Left lung (tissue), 10 donors: Measurements from ENCODE around the gene LTF. TPM values are rescaled to one million over a fixed set of nuclear protein-coding genes. Genes with fewer than 3 reads are reported as not detected.
A peak's percentile ranks its signal among the peaks of the same experiment; 100 is the strongest.

Source experiments
- ATAC-seq: fragments of 200-7000 bp; cut with Tn5 transposase; one replicate; pipeline ENCODE4 v1.9.1; 2020; ENCODE audit warnings: moderate library complexity
- DNase-seq, 4 donors: peaks; one replicate each; pipeline ENCODE4 v3.0.0-alpha.2; 2013 to 2020
- H3K27ac ChIP-seq, 2 donors: fragments of 200-600 bp; sonication (generic) in 1 of 2; one replicate each; pipeline versions ENCODE4 v1.5.0 to v1.8.0; 2020 to 2021
- H3K27me3 ChIP-seq, 2 donors: fragments of 200-600 bp; sonication (generic) in 1 of 2; one replicate each; pipeline versions ENCODE4 v1.5.0 to v1.8.0; 2020 to 2021
- H3K36me3 ChIP-seq, 2 donors: fragments of 200-600 bp; sonication (generic) in 1 of 2; one replicate each; pipeline versions ENCODE4 v1.5.0 to v1.8.0; 2020 to 2021
- H3K4me1 ChIP-seq, 2 donors: fragments of 200-600 bp; one replicate each; pipeline ENCODE4 v1.8.0; 2021
- H3K4me3 ChIP-seq, 2 donors: fragments of 200-600 bp; sonication (generic) in 1 of 2; one replicate each; pipeline versions ENCODE4 v1.5.0 to v1.8.0; 2020 to 2021; ENCODE audit warnings: mild to moderate bottlenecking in 1 of 2
- H3K9me3 ChIP-seq, 2 donors: fragments of 200-600 bp; sonication (generic) in 1 of 2; one replicate each; pipeline versions ENCODE4 v1.5.0 to v1.8.0; 2020 to 2021
- CTCF ChIP-seq, 2 donors: fragments of 200-600 bp; sonication (generic) in 1 of 2; IDR thresholded peaks; one replicate each; pipeline versions ENCODE4 v1.5.0 to v1.8.0; 2021; ENCODE audit warnings: antibody characterized with exemption in 2 of 2
- intact Hi-C, 2 donors: fragments of 100-400 bp; cut with DNase I; formaldehyde crosslinking; loops; one replicate each; pipeline versions ENCODE4 v1.11.2 to v1.14.2; 2022
- polyA plus RNA-seq, 6 donors: library from polyadenylated mRNA; unstranded; fragments of 120-200 nt; gene quantifications; one replicate each; pipeline ENCODE4 v1.2.1, GENCODE V29; 2013; ENCODE audit not compliant: insufficient read length in 6 of 6
- total RNA-seq, 2 donors: library from RNA; stranded (reverse); fragmentation: NEBNext Ultra II Directional; extraction: Animal tissue kit (Norgen Biotek cat#: 25700); gene quantifications; one replicate each; pipeline ENCODE4 v1.2.1, GENCODE V29; 2021
- donor health status: DM: no; HTN: yes; CAD: no.
- donor health status: DM: no; HTN: no; CAD: no.

The LTF gene
- total and polyA plus RNA-seq, 8 donors, result 2.3 to 113 (median 5.5) TPM

GRCh38 chr3:46411271-46411670 lies 53.4 kb downstream of the LTF start:
- H3K27ac ChIP-seq, result peak overlapping the region in 1 of 2 donors; percentile 40
- TF ChIP-seq CTCF (IDR thresholded peaks at IDR 0.05), result no peak
- ATAC-seq (no peak), DNase-seq (no peak)
- H3K36me3 ChIP-seq, result peaks cover 0 to 20% of the 10 kb centered on the region in 2 donors
- peaks cover 6 to 81% of the 10 kb centered on the region in 2 donors for H3K4me1 ChIP-seq
- peak overlapping the region in 1 of 2 donors; percentile 57 for H3K4me3 ChIP-seq
- no peaks in the 10 kb centered on the region for H3K27me3 ChIP-seq
- H3K9me3 ChIP-seq, result no peaks in the 10 kb centered on the region
- intact Hi-C loops, result no loop called here

- Histone ChIP-seq H3K4me1 (peaks cover 11 to 85% of the 10 kb centered on the region in 2 donors), H3K9me3 (no peaks in the 10 kb centered on the region), H3K36me3 (peaks cover 0 to 20% of the 10 kb centered on the region in 2 donors), H3K27ac (peak overlapping the region in 1 of 2 donors; percentile 40), H3K4me3 (peak overlapping the region in 1 of 2 donors; percentile 57), H3K27me3 (no peaks in the 10 kb centered on the region)
- DNase-seq, result no peak
- no peak for ATAC-seq
- intact Hi-C loops, result no loop called here
- TF ChIP-seq CTCF (IDR thresholded peaks at IDR 0.05), result no peak
These were observed 54.0 kb downstream of the LTF start for GRCh38 chr3:46410669-46411068.

GRCh38 chr3:46409739-46410489 lies 54.8 kb downstream of the LTF start:
- TF ChIP-seq CTCF (IDR thresholded peaks at IDR 0.05), result no peak
- Histone ChIP-seq H3K27me3 (no peaks in the 10 kb centered on the region), H3K4me3 (peak overlapping the region in 1 of 2 donors; percentile 57), H3K27ac (peak overlapping the region in 1 of 2 donors; percentile 25), H3K9me3 (no peaks in the 10 kb centered on the region), H3K4me1 (peaks cover 17 to 93% of the 10 kb centered on the region in 2 donors), H3K36me3 (peaks cover 0 to 20% of the 10 kb centered on the region in 2 donors)
- DNase-seq, result no peak
- no peak for ATAC-seq
- intact Hi-C loops, result no loop called here

- DNase-seq (no peak), ATAC-seq (no peak)
- H3K27me3 ChIP-seq, result no peaks in the 10 kb centered on the region
- TF ChIP-seq CTCF (IDR thresholded peaks at IDR 0.05), result no peak
- peaks cover 23 to 98% of the 10 kb centered on the region in 2 donors for H3K4me1 ChIP-seq
- no peaks in the 10 kb centered on the region for H3K9me3 ChIP-seq
- intact Hi-C loops, result no loop called here
- peaks cover 0 to 20% of the 10 kb centered on the region in 2 donors for H3K36me3 ChIP-seq
- H3K27ac ChIP-seq, result peak overlapping the region; percentile 92 to 97
- peak overlapping the region in 1 of 2 donors; percentile 57 for H3K4me3 ChIP-seq
These were observed 55.9 kb downstream of the LTF start for GRCh38 chr3:46408853-46409252.

GRCh38 chr3:46407970-46408369 lies 56.7 kb downstream of the LTF start:
- H3K4me1 ChIP-seq, result peaks cover 23 to 94% of the 10 kb centered on the region in 2 donors
- ATAC-seq (no peak), DNase-seq (no peak)
- H3K27ac ChIP-seq, result peak overlapping the region; percentile 92 to 97
- intact Hi-C loops, result no loop called here
- H3K4me3 ChIP-seq, result peak overlapping the region; percentile 14 to 57
- TF ChIP-seq CTCF (IDR thresholded peaks at IDR 0.05), result no peak
- H3K9me3 ChIP-seq, result no peaks in the 10 kb centered on the region
- H3K27me3 ChIP-seq, result no peaks in the 10 kb centered on the region
- peaks cover 0 to 20% of the 10 kb centered on the region in 2 donors for H3K36me3 ChIP-seq
